Activated CD8-positive, alpha-beta memory T cell treated with anti-CD3 and anti-CD28 coated beads, Interleukin-2, amount 50 U/mL, for 48 hours (primary cell): Measurements from ENCODE around the gene SOX3.

Experiments
- DNase-seq: peaks from one replicate; pipeline ENCODE4 v3.0.0-alpha.2; 2020

The SOX3 gene

DNA sequence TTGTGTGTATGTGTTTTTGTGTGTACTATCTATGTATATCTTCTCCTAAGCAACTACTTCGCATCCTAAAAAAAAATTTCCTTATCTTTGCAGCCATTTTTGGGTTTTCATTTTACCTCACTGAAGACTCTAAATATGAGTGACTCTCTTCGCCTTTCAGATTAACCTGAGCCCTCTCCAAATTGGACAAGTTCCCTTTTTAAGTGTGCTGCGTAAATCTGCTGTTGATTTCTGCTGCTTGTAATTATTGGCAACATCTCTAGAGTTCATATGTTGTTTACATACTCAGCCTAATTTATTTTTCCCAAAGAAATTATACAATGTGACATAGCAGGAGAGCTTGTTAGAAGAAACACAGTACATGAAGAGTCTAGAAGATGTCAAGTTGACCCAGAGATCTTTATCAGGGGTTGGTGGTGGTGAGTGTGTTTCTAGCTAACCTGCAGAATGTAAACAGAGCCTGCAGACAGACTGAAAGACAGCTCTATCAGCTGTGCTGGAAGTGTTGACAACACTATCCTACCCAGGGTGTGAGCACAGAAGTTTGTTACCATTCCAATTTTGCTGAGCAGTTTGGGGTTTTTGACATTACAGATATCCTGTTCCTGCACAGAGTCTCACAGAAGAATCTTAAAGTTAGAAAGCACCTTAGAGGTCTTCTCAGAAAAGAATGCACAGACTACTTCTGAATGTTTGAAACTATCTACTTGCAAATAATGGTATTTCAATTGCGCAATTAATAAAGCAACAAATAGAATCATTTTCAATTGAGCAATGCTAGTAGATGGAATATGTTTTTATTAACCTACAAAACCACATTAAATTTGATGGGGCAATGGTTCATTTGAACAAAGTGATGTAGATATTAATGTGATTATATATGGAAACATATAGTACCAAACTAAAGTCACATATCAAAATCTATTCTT, 12.5 kb downstream of the SOX3 start:
- DNase-seq: no peak

DNA sequence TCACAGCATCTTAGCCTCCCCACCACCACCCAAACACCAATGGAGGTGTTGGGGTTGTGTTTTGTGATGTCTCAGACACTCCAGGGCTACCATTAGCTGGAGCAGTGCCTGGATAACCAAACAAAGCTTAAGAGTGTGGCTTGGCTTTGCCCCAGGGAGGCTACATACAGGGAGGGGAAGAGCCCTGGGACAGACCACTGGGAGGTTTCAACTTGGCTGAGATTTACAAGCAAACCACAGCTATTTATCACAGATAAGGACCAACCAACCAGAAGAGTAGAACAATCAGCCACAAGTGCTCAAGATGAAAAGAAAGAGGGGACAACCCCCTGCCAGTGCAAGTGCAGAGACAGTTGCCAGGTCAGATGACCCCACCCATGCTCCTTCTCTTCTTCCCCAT, 24.1 kb downstream of the SOX3 start:
- DNase-seq: no peak

DNA sequence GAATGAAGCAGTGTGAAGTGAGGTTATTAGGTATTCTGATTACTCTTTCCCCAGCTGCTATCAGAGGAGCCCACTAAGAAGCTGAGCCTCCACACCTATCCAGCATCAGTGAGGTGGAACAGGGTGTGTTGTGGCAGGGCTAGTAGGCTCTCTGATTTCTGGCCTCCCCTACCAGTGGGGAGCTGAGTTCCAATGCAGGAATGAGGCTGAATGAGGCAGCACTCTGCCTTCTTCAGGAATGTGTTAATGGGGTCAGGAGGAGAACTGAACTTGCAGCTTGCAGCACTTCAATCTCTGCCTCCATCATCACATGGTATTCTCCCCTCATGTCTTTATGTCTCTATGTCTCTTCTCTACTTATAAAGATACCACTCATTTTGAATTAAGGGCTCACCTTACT, 26.9 kb downstream of the SOX3 start:
- DNase-seq: no peak

- no peak for DNase-seq
Measured at GRCh38 chrX:140475025-140475424, 29.8 kb downstream of the SOX3 start.

- no peak for DNase-seq
Measured at GRCh38 chrX:140467211-140467610, 37.7 kb downstream of the SOX3 start.
